ENCODE data around the gene SGO1.
A peak's percentile ranks its signal among the peaks of the same experiment; 100 is the strongest.

SGO1 gene

GRCh38 chr3:20154078-20154477 is 31.9 kb downstream of the SGO1 start:
- DNase-seq: no peak

GRCh38 chr3:20148466-20148865 is 37.5 kb downstream of the SGO1 start:
- no peak for DNase-seq

GRCh38 chr3:20147361-20147760 is 38.6 kb downstream of the SGO1 start:
- DNase-seq: no peak

GRCh38 chr3:20146301-20146700 is 39.7 kb downstream of the SGO1 start:
- DNase-seq: no peak

GRCh38 chr3:20145874-20146273 is 40.1 kb downstream of the SGO1 start:
- no peak for DNase-seq

GRCh38 chr3:20143519-20143918 is 42.5 kb downstream of the SGO1 start:
- DNase-seq: no peak

- no peak for DNase-seq
These were observed 43.5 kb downstream of the SGO1 start for GRCh38 chr3:20142517-20142916.

- peak; percentile 82 for DNase-seq
These were observed 44.2 kb downstream of the SGO1 start for GRCh38 chr3:20141851-20142250.

- DNase-seq: no peak
These were observed 44.7 kb downstream of the SGO1 start for GRCh38 chr3:20141316-20141715.

- no peak for DNase-seq
These were observed 45.1 kb downstream of the SGO1 start for GRCh38 chr3:20140881-20141280.

- DNase-seq: no peak
These were observed 48.4 kb downstream of the SGO1 start for GRCh38 chr3:20137647-20138046.

GRCh38 chr3:20136231-20136630 is 49.8 kb downstream of the SGO1 start:
- no peak for DNase-seq

GRCh38 chr3:20130106-20130505 is 55.9 kb downstream of the SGO1 start:
- no peak for DNase-seq

GRCh38 chr3:20128358-20128757 is 57.6 kb downstream of the SGO1 start:
- no peak for DNase-seq

- DNase-seq: no peak
These were observed 60.1 kb downstream of the SGO1 start for GRCh38 chr3:20125897-20126296.

- no peak for DNase-seq
These were observed 60.7 kb downstream of the SGO1 start for GRCh38 chr3:20125289-20125688.

- DNase-seq: no peak
These were observed 62.8 kb downstream of the SGO1 start for GRCh38 chr3:20123131-20123652.

- no peak for DNase-seq
These were observed 64.9 kb downstream of the SGO1 start for GRCh38 chr3:20121088-20121487.
